ENCODE data around the gene CTNNA2. TPM values are rescaled to one million over a fixed set of nuclear protein-coding genes. Genes with fewer than 3 reads are reported as not detected.

CTNNA2 gene
- total and polyA plus RNA-seq, 12 donors, result 0.12 to 5.0 (median 1.4) TPM; not detected in 1

DNA sequence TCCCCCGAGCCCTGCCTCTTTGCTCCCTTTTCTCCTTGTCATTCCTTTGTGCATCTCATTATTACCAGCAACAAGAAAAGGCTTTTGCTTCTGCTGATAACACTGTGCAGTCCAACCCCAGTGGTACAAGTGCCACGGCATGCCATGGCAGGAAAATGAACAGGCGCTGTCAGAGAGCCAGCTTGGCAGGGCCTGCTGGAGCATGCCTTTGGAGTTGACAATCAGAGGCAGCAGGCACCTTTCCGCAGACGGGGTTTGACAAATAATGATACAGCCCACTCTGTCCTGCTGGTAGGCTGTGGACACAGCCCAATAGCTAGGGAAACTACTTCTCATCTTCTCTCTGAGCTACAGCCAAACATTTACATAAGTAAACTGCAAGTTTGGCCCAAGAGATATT, 1035.6 kb downstream of the CTNNA2 start:
- no peaks in the 10 kb centered on the region for H3K36me3 ChIP-seq (replicated peaks in 1 of 2)
- no peaks in the 10 kb centered on the region for H3K27me3 ChIP-seq
- no peak overlapping the region for H3K4me3 ChIP-seq
- H3K27ac ChIP-seq, result no peak overlapping the region
- 74 to 86% (median 78%) methylated on average over 5 of the region's 5 CpGs for WGBS, 4 donors
- no peaks in the 10 kb centered on the region for H3K9me3 ChIP-seq (replicated peaks in 1 of 3)
- no peak for DNase-seq
- intact Hi-C loops (cut with DNase I), result no loop called here
- TF ChIP-seq CTCF (IDR thresholded peaks at IDR 0.05) (no peak), POLR2A (IDR thresholded peaks at IDR 0.05) (no peak)
- H3K4me1 ChIP-seq (replicated peaks in 1 of 2), result no peaks in the 10 kb centered on the region

DNA sequence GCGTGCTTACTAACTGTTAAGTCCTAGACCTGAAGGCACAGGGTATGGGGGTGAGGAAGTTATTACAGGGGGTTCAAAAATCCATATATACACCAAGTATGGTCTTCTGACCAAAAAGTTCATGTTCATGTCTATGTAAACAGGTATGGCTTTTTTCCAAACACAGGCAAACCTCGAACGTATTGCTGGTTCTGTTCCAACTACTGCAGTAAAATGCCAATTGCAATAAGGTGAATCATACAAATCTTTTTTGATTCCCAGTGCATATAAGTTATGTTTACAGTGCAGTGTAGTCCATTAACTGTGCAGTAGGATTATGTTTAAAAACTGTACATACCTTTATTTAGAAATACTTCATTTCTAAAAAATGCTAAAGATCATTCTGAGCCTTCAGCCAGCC, 1037.0 kb downstream of the CTNNA2 start:
- no peak overlapping the region for H3K4me3 ChIP-seq
- 71 to 77% (median 74%) methylated on average over 3 of the region's 3 CpGs for WGBS, 4 donors
- DNase-seq, result no peak
- no peaks in the 10 kb centered on the region for H3K36me3 ChIP-seq (replicated peaks in 1 of 2)
- intact Hi-C loops (cut with DNase I), result no loop called here
- H3K9me3 ChIP-seq (replicated peaks in 1 of 3), result no peaks in the 10 kb centered on the region
- no peaks in the 10 kb centered on the region for H3K27me3 ChIP-seq
- no peak for TF ChIP-seq POLR2A (IDR thresholded peaks at IDR 0.05)
- TF ChIP-seq CTCF (IDR thresholded peaks at IDR 0.05), result no peak
- no peaks in the 10 kb centered on the region for H3K4me1 ChIP-seq (replicated peaks in 1 of 2)
- H3K27ac ChIP-seq, result no peak overlapping the region

- intact Hi-C loops (cut with DNase I), result no loop called here
These were observed 1047.5 kb downstream of the CTNNA2 start for GRCh38 chr2:80560326-80560725.

GRCh38 chr2:80568011-80568410, 1055.2 kb downstream of the CTNNA2 start:
- H3K9me3 ChIP-seq (replicated peaks in 1 of 3), result no peaks in the 10 kb centered on the region
- DNase-seq, result no peak
- 65 to 76% (median 71%) methylated on average over 3 of the region's 3 CpGs for WGBS, 4 donors
- no peaks in the 10 kb centered on the region for H3K36me3 ChIP-seq (replicated peaks in 1 of 2)
- H3K4me3 ChIP-seq, result no peak overlapping the region
- no peaks in the 10 kb centered on the region for H3K4me1 ChIP-seq (replicated peaks in 1 of 2)
- H3K27me3 ChIP-seq, result no peaks in the 10 kb centered on the region
- H3K27ac ChIP-seq, result no peak overlapping the region
- no peak for TF ChIP-seq POLR2A (IDR thresholded peaks at IDR 0.05)
- TF ChIP-seq CTCF (IDR thresholded peaks at IDR 0.05), result no peak
- intact Hi-C loops (cut with DNase I), result no loop called here

More at GRCh38 chr2:80560326-80560725, 1047.5 kb downstream of the CTNNA2 start:
- Histone ChIP-seq H3K27me3 (no peaks in the 10 kb centered on the region), H3K36me3 (replicated peaks in 1 of 2) (no peaks in the 10 kb centered on the region), H3K4me1 (replicated peaks in 1 of 2) (no peaks in the 10 kb centered on the region), H3K27ac (no peak overlapping the region), H3K9me3 (replicated peaks in 1 of 3) (no peaks in the 10 kb centered on the region), H3K4me3 (no peak overlapping the region)
- no peak for DNase-seq
- WGBS, 4 donors, result 32 to 42% (median 38%) methylated on average over 4 of the region's 4 CpGs
- no peak for TF ChIP-seq CTCF (IDR thresholded peaks at IDR 0.05)
- no peak for TF ChIP-seq POLR2A (IDR thresholded peaks at IDR 0.05)
